Measurements from ENCODE around the gene TBL1X. TPM values are rescaled to one million over a fixed set of nuclear protein-coding genes. Genes with fewer than 3 reads are reported as not detected.

The TBL1X gene
- total RNA-seq, 2 donors from 2014 or later: 12.3 to 14.0 TPM

- DNase-seq (ENCODE audit: low spot score): no peak
Measured at GRCh38 chrX:9704876-9705465, 240.1 kb downstream of the TBL1X start.

GRCh38 chrX:9706421-9706820 lies 241.6 kb downstream of the TBL1X start:
- peaks cover 9% of the 10 kb centered on the region for H3K36me3 ChIP-seq
- peaks cover 0 to 12% of the 10 kb centered on the region in 2 donors for H3K9me3 ChIP-seq
- no peaks in the 10 kb centered on the region for H3K27me3 ChIP-seq
- no peak for DNase-seq (ENCODE audit: low spot score)
- H3K27ac ChIP-seq: no peak overlapping the region
- no peak overlapping the region for H3K4me3 ChIP-seq
- TF ChIP-seq CTCF (IDR thresholded peaks at IDR 0.05): no peak
- H3K4me1 ChIP-seq: no peaks in the 10 kb centered on the region

More at GRCh38 chrX:9704876-9705465, 240.1 kb downstream of the TBL1X start:
- peaks cover 0 to 12% of the 10 kb centered on the region in 2 donors for H3K9me3 ChIP-seq
- H3K27me3 ChIP-seq: no peaks in the 10 kb centered on the region
- H3K36me3 ChIP-seq: peaks cover 7% of the 10 kb centered on the region
- no peak overlapping the region for H3K4me3 ChIP-seq
- H3K4me1 ChIP-seq: no peaks in the 10 kb centered on the region
- no peak for TF ChIP-seq CTCF (IDR thresholded peaks at IDR 0.05)
- no peak overlapping the region for H3K27ac ChIP-seq

GRCh38 chrX:9707306-9708033 lies 242.6 kb downstream of the TBL1X start:
- Histone ChIP-seq H3K27ac (no peak overlapping the region), H3K4me1 (no peaks in the 10 kb centered on the region), H3K9me3 (peaks cover 0 to 12% of the 10 kb centered on the region in 2 donors), H3K27me3 (no peaks in the 10 kb centered on the region), H3K36me3 (peaks cover 17% of the 10 kb centered on the region), H3K4me3 (no peak overlapping the region)
- TF ChIP-seq CTCF (IDR thresholded peaks at IDR 0.05): no peak
- DNase-seq (ENCODE audit: low spot score): no peak

GRCh38 chrX:9708086-9708485 lies 243.2 kb downstream of the TBL1X start:
- no peak for TF ChIP-seq CTCF (IDR thresholded peaks at IDR 0.05)
- no peak overlapping the region for H3K4me3 ChIP-seq
- peaks cover 17% of the 10 kb centered on the region for H3K36me3 ChIP-seq
- no peak overlapping the region for H3K27ac ChIP-seq
- H3K27me3 ChIP-seq: no peaks in the 10 kb centered on the region
- H3K4me1 ChIP-seq: no peaks in the 10 kb centered on the region
- H3K9me3 ChIP-seq: peaks cover 0 to 12% of the 10 kb centered on the region in 2 donors
- DNase-seq (ENCODE audit: low spot score): no peak

- Histone ChIP-seq H3K4me1 (no peaks in the 10 kb centered on the region), H3K27ac (no peak overlapping the region), H3K36me3 (peaks cover 17% of the 10 kb centered on the region), H3K9me3 (peaks cover 0 to 12% of the 10 kb centered on the region in 2 donors), H3K4me3 (no peak overlapping the region), H3K27me3 (no peaks in the 10 kb centered on the region)
- peak; percentile 63 to 89 for TF ChIP-seq CTCF (IDR thresholded peaks at IDR 0.05)
- DNase-seq (ENCODE audit: low spot score): peak; percentile 64
Measured at GRCh38 chrX:9708923-9709553, 244.2 kb downstream of the TBL1X start.

Data from right atrium auricular region (tissue), 2 donors.